HG02943 (cell line): ENCODE results near the gene RPS27L.
A peak's percentile ranks its signal among the peaks of the same experiment; 100 is the strongest.
"Not testable (repeated sequence)": the region's sequence is repeated elsewhere in the genome, so short reads cannot be mapped to it uniquely, and the experiment has no call there.

Experiments used
- ATAC-seq: cut with Tn5 transposase; IDR thresholded peaks from one replicate; pipeline ENCODE4 v1.9.1; 2021; ENCODE audit warnings: mild to moderate bottlenecking, low read depth, moderate library complexity; ENCODE audit not compliant: unreplicated experiment

The RPS27L gene

GRCh38 chr15:63145426-63145825 lies 11.9 kb downstream of the RPS27L start:
- no peak for ATAC-seq

DNA sequence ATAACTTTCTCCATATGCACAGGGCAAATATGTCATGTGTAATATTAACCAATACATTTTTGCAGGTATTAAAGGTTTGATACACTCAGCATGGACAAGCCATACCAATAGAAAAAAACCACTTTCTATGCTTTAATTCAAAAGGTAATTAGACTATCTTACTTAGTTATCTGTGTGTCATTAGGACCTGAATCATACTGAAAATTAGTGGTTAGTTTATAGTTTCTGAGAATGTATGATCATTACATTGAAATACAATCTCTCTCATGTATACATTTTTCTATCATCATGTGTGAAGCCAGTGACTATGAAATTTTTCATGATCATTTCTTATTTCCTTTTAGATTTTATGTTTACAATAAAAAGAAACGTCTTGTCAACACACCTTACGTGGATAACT lies 16.3 kb downstream of the RPS27L start:
- ATAC-seq = no peak

DNA sequence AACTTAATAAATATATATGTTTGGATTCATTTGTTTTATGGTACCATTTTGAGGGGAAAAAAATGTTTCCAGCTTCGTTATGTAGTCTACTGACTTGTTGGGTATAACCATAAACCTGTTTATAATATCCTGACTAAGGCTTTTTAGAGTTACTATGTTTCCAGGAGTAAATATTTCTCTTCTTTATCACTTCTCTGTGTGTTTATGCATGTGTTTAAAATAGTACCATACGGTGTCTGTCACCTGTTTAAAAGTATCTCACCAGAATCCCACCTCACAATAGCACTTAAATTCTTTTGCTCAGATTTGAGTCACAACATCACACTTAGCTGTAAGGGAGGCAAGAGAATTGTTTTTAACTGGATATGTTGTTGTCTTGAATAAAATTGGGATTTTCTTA lies 20.5 kb downstream of the RPS27L start:
- no peak for ATAC-seq

- ATAC-seq = no peak
Observed at GRCh38 chr15:63135804-63136203, 21.5 kb downstream of the RPS27L start.

- no peak for ATAC-seq
Observed at GRCh38 chr15:63135281-63135680, 22.0 kb downstream of the RPS27L start.

DNA sequence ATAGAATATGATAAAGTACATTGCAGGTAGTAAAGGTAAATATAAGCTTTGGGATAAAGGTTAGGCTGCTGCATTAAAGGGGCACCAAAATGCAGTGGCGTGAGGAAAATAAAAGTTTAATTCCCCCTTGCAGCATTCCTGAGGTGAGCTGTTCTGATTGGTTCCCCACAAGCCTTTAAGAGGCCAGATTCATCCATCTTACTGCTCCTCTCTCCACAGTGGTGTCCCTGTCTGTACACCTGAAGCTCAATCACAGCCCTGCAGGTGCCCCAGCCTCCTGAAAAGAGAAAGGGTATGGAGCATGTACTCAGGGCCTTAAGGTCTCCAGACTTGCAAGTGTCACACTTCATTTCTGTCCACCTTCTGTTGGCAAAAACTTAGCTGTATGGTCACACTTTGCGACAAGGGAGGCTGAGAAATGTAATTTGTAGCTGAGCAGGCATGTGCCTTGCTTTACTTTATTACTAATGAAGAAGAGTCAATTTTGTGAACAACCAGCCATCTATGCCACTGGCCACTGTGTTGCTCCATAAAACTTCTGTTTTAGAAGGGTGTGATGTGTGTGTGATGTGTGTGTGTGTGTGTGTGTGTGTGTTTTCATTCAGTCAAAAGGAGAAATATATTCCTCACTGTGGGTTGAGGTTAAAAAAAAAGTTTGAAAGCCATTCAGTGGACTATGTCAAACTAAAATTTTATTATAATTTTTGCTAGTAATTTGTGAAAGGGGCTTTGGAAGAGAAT lies 22.9 kb downstream of the RPS27L start:
- ATAC-seq = no peak

DNA sequence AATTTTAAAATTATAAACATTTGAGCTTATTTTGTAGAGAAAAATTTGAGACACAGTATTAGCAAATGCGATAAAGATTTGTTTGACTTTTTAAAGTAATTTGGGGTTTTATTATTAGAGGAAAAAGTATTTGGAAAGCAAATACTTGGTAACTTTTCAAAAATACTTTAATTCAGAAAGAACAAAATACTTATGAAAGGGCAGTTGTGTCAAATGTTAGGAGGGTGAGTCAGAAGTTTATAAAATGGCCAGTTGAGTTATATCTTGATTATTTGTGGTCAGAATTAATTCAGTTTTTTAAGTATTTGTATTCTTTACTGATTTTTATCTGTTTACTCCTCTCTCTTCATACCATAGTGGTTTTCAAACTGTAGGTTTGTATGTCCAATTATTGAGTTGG lies 23.5 kb downstream of the RPS27L start:
- no peak for ATAC-seq

- no peak for ATAC-seq
Observed at GRCh38 chr15:63126726-63127125, 30.6 kb downstream of the RPS27L start.

DNA sequence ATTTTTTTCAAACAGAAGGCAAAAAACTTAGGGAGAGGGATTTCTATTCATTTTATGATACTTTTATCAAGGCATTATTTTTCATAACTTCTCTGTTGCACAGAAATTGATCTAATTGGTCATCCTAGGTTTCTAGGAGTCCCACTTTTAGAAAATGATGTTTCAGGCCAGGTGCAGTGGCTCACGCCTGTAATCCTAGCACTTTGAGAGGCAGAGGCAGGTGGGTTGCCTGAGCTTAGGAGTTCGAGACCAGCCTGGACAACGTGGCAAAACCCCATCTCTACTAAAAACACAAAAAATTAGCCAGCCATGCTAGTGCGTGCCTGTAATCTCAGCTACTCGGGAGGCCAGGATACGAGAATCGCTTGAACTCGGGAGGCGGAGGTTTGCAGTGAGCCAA lies 32.8 kb downstream of the RPS27L start:
- ATAC-seq = no peak

- peak; percentile 80 for ATAC-seq
Observed at GRCh38 chr15:63122002-63122875, 35.0 kb downstream of the RPS27L start.

DNA sequence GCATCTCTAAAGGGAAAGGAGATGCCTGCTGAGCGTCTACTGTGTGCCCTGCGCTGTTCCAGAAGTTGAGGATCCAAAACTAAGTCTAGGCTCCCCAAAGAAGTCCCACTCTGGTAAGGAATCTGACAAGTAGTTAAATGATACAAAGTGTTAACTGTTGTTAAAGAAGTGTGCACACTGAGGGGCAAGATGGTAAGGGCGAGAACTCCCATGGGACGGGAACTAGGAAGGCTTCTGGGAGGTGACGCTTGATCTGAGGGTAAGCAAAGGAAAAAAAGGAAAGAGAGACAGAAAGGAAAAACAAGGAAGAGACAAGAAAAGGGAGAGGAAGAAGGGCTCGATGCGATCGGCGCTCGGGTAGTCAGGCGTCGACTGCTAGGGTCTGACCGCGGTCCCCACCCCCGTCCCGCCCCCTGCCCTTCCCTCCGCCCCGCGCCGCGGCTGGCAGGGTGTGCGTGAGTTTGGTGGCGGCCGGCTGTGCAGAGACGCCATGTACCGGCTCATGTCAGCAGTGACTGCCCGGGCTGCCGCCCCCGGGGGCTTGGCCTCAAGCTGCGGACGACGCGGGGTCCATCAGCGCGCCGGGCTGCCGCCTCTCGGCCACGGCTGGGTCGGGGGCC lies 35.8 kb downstream of the RPS27L start, which contains the start of gene LACTB:
Gene LACTB, plus strand, starts transcription at position 480 of the 620 bp plus-strand sequence. Its CDS starts 11 bp downstream, at position 491.
- peak; percentile 80 for ATAC-seq

DNA sequence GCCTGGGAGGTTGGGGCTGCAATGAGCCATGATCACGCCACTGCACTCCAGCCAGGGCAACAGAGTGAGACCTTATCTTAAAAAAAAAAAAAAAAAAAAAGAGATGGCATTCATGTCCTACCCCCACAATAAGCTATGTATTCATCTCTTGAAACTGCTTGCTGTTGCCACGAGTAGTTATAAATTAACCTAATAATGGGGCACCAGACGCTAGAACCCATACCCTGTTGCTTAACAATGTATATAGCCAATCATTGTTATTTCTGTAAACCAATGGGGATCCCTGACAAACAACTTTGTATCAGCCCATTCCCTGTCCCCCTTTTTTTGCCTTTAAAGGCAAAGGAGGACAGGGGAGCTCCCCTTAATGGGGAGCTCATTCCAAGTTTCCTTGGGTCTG lies 38.4 kb downstream of the RPS27L start:
- no peak for ATAC-seq

DNA sequence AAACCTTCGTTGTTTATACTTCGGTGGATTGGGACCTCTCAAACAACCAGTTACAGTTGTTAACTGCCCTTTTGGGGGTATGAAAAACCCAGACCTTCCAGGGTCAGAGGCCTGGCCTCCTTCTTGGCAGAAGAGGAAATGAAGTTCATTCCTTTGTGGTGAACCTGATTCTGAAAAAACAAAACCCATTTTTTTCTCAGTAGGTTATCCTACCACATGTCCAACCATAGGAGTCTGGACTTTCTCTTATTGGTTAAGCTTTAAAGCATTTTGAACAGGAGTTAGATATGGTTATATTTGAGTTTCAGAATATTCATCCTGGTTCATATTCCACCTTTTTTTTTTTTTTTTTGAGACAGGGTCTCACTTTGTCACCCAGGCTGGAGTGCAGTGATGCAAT lies 42.8 kb downstream of the RPS27L start:
- ATAC-seq = no peak

DNA sequence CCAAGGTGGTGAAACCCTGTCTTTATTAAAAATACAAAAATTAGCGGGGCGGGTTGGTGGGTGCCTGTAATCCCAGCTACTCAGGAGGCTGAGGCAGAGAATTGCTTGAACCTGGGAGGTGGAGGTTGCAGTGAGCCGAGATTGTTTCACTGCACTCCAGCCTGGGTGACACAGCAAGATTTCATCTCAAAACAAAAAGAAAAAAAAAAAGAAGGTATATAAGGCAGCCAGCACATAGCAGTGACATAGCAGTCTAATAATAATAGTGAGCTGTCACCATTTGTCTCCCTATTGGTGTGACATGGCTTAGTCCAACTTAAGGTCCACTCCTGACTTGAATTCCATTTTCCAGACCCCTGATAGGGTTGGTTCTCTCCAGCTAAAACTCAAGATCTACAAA lies 44.4 kb downstream of the RPS27L start:
- no peak for ATAC-seq

DNA sequence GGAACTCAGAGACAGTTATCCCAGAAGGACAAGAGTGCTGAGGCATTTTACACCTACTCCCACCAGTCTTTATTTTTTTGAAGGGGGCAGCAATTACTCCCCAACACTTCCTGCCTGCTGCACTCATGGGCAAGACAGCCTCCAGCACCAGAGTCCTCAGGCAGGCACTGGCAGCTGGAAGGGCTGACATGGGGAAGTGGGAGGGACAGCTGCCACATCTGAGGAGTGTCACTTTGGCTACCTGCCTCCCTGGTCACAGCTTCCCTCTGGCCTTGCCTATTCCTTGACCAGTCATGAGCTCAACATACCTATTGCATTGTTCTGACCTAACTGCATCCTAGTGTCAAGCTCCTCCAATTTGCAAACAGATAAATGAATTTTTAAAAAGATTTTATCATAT lies 45.8 kb downstream of the RPS27L start:
- no peak for ATAC-seq

GRCh38 chr15:63110428-63111026 lies 46.8 kb downstream of the RPS27L start:
- ATAC-seq = no peak

GRCh38 chr15:63109920-63110319 lies 47.4 kb downstream of the RPS27L start:
- no peak for ATAC-seq

- no peak for ATAC-seq
Observed at GRCh38 chr15:63109498-63109897, 47.8 kb downstream of the RPS27L start.

GRCh38 chr15:63107895-63108546 lies 49.3 kb downstream of the RPS27L start:
- ATAC-seq = no peak

GRCh38 chr15:63105354-63105753 lies 51.9 kb downstream of the RPS27L start:
- ATAC-seq = not testable (repeated sequence)
